ENCODE measurements around the gene C11orf52.

DNA sequence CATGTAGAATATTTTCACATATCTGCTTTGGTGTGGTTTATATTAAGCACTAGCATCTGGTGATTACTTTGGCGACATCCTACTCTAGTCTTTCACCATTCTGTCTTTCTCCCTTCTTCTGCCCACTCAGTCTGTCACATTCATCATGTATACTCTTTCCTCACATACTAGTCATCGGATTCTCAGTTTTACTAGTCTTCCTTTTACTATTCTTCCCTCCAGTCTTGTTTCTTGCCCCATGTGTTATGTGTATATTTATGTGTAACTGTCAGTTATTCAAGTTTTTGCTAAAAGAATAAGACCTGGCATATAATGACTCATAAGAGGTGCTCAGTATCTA lies 13.9 kb downstream of the C11orf52 start:
- TF ChIP-seq SP1 (IDR thresholded peaks at IDR 0.05) (no peak), SP1 (CRISPR knock-in tag; IDR thresholded peaks at IDR 0.05) (no peak), FOXK2 (IDR thresholded peaks at IDR 0.05) (no peak), EZH2 (conservative IDR thresholded peaks at IDR 0.05; ENCODE audit: low read depth, low read length) (no peak), ASH2L (IDR thresholded peaks at IDR 0.05; ENCODE audit: insufficient read length, low read depth, low read length) (no peak), CHD4 (IDR thresholded peaks at IDR 0.05; ENCODE audit: borderline replicate concordance, low read length) (no peak), ZNF567 (CRISPR knock-in tag; IDR thresholded peaks at IDR 0.05; ENCODE audit: borderline replicate concordance) (no peak), CAMTA2 (CRISPR knock-in tag; IDR thresholded peaks at IDR 0.05; ENCODE audit: borderline replicate concordance) (no peak)
- TF ChIP-seq, protein P1, sequence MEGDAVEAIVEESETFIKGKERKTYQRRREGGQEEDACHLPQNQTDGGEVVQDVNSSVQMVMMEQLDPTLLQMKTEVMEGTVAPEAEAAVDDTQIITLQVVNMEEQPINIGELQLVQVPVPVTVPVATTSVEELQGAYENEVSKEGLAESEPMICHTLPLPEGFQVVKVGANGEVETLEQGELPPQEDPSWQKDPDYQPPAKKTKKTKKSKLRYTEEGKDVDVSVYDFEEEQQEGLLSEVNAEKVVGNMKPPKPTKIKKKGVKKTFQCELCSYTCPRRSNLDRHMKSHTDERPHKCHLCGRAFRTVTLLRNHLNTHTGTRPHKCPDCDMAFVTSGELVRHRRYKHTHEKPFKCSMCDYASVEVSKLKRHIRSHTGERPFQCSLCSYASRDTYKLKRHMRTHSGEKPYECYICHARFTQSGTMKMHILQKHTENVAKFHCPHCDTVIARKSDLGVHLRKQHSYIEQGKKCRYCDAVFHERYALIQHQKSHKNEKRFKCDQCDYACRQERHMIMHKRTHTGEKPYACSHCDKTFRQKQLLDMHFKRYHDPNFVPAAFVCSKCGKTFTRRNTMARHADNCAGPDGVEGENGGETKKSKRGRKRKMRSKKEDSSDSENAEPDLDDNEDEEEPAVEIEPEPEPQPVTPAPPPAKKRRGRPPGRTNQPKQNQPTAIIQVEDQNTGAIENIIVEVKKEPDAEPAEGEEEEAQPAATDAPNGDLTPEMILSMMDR (CRISPR knock-in tag; IDR thresholded peaks at IDR 0.05): no peak
